T-helper 2 cell treated with Interferon-gamma antibody and Interleukin-4, amounts not matched to agents 100 ng/mL and 5 ng/mL, for 36 hours (primary cell): Measurements from ENCODE around the gene MRPL43. TPM values are rescaled to one million over a fixed set of nuclear protein-coding genes. Genes with fewer than 3 reads are reported as not detected.
"Not testable (repeated sequence)": the region's sequence is repeated elsewhere in the genome, so short reads cannot be mapped to it uniquely, and the experiment has no call there.

ENCODE experiments used
- intact Hi-C: fragments of 100-400 bp; cut with micrococcal nuclease; formaldehyde crosslinking; loops from one replicate; pipeline ENCODE4 v1.15.1; 2023
- total RNA-seq: library from RNA; stranded (reverse); gene quantifications from 2 replicates; pipeline ENCODE4 v1.2.3, GENCODE V29; 2022

Gene MRPL43
- 47.9 and 48.2 TPM in 2 replicates for total RNA-seq

DNA sequence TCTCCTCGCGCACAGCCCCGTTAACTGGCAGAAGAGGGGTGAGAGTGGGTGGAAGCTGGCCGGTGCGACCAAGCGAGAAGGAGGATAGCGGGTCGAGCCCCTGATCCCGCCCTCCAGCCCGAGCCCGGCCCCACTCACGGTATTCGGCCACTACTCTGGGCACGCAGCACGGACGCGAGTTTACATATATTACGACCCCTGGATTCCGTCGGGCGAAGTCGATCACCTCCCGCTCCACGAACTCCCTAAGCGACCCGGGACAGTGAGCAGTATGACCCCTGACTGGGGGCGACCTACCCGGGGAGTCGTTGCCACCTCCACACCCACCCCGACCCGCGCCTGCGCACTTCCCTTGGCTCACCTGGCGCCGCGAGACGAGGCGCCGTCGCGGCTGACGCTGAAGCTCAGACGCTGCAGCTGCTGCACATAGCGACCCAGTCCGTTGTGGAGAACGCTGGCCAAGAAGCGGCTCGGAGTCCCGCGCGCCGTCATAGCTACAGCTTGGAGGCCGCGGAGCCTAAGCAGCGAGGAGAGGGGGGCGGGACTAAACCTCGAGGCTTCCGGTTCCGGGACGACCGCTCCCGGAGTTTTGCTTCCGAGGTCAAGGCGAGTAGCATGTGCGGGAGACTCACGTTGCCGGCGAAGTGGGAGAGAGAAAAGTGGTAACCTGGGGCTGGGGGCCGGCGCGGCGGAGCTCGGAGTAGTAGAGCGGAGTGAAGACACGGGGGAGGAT, at the start of gene MRPL43, which contains the start of gene TWNK:
MRPL43 (minus strand) TSS at position 546 of the 733 bp plus-strand sequence; CDS start at position 492, 54 bp downstream.
TWNK (plus strand) TSS at position 592 of the 733 bp plus-strand sequence. CDS start 668 bp downstream, outside the sequence.
- intact Hi-C loops = loop anchor here (1.0 to 2.0 kb wide), 3 partner anchors 16 to 452 kb away; partner anchors contain the start of genes HIF1AN and SLF2

DNA sequence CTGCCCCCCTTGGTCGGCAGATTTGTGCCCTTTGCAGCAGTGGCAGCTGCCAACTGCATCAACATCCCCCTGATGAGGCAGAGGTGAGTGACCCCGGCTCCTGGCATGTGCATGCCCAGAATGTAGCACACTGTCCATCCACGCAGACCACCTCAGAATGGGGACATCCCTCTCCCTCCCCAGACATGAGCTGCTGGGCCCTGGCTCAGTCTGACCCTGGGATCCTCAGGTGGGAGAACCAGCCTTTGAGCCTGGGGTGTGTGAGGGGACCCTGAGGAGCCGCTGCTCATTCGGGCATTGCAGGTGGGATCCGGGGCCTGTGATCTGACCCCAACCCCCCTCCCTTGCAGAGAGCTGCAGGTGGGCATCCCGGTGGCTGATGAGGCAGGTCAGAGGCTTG, 49.4 kb upstream of the MRPL43 start:
- intact Hi-C loops = no loop called here

DNA sequence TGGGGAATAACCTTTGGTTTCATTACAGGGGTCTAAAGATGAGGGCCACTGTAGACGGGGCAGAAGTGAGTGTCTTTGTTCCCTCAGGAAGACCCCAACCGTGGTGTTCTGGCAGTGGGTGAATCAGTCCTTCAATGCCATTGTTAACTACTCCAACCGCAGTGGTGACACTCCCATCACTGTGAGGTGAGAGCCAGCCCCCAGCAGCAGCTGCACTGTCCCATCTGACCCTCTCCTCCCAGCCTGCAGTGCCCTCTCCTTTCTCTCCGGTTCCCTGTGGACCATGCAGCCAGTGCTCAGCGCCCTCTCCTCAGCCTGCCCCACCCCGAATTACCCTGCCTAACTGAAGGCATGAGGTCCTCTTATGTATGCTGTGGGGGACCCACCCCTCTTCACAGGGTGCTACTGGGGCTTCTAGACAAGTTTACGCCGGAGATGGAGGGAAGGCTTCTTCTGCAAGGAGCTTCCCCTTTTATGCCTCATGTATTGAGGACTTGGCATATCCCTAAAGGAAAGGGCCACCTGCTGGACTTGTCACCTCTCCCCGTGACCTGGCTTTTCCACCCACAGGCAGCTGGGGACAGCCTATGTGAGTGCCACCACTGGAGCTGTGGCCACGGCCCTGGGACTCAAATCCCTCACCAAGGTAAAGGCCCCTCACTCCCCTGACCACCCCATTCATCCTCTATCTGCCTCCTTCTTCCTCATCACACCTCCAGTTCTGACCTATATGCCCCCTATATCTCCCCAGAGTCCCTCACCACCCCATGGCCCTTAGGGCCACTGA, 48.8 kb upstream of the MRPL43 start:
- intact Hi-C loops = no loop called here

DNA sequence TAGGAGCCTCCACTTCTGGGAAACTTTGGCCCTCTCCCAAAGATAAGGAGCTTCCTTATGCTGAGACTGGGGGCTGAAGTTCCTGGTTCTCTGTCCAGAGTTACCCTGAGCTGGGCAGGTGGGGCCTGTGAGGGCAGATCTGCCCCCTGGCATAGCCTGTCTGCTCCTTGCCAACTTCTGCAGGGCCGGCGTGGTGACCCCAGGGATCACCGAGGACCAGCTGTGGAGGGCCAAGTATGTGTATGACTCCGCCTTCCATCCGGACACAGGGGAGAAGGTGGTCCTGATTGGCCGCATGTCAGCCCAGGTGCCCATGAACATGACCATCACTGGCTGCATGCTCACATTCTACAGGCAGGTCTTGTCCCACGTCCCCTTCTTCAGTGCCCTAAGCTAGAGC, 48.0 kb upstream of the MRPL43 start:
- intact Hi-C loops = no loop called here

DNA sequence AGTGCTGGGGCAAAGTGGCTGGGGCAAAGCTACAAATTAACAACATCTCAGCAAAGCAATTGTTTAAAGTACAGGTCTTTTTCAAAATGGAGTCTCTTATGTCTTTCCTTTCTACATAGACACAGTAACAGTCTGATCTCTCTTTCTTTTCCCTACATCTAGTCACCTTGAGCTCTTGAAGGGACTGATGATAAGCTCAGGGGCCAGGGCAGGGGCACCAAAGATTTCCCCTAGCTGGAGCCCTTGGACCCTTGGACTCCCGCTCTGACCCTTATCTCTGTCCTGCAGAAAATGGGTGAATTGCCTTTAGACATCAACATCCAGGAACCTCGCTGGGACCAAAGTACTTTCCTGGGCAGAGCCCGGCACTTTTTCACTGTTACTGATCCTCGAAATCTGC, 47.1 kb upstream of the MRPL43 start:
- intact Hi-C loops = not testable (repeated sequence)

DNA sequence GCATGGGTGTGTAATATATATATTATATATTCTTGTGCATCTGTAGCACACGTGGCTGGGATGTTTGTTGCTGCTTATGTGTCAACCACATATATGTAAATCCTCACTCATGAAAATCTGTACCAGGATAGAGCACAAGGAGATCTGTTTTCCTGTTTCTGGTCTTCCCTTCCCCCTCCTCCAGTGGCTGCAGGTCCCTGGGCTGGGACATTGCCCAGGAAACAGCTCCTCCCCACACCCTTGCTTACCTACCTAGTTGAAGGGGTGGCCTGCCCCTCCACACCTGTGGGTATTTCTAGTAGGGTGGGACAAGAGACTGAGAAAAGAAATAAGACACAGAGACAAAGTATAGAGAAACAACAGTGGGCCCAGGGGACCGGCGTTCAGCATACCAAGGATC, 46.0 kb upstream of the MRPL43 start:
- intact Hi-C loops = loop anchor here (2.0 kb wide), 2 partner anchors 14 to 120 kb away; partner anchors contain the start of gene SLF2

DNA sequence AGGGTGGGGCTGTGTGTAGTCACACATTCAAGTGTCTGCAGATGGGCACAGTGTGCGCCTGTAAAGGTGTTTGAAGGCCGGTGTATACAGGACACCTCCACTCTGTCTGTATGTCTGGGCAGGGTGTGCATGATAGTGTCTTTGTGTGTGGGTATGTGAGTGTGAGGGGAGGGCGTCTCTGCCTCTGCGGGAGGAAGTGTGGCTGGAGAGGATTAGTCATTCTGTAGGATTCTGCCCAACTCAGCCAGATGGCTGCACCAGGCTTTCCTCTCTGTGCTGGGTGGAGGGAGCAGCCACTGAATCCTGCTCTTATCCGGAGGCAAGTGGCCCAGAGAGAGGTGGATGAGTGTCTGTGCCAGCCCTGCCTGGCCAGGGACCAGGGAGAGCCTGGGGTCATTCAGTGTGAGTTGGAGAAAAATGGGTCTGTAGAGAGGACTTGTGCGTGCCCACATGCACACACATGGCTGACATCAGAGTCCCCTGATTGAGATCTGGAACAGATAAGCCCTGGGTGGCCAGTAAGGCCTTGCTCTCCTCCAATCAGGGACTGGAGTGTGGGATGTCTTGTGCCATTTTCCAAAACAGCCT, 45.4 kb upstream of the MRPL43 start:
- intact Hi-C loops = loop anchor here (1.0 to 2.0 kb wide), 4 partner anchors 10 to 120 kb away; partner anchors contain the start of gene SLF2

DNA sequence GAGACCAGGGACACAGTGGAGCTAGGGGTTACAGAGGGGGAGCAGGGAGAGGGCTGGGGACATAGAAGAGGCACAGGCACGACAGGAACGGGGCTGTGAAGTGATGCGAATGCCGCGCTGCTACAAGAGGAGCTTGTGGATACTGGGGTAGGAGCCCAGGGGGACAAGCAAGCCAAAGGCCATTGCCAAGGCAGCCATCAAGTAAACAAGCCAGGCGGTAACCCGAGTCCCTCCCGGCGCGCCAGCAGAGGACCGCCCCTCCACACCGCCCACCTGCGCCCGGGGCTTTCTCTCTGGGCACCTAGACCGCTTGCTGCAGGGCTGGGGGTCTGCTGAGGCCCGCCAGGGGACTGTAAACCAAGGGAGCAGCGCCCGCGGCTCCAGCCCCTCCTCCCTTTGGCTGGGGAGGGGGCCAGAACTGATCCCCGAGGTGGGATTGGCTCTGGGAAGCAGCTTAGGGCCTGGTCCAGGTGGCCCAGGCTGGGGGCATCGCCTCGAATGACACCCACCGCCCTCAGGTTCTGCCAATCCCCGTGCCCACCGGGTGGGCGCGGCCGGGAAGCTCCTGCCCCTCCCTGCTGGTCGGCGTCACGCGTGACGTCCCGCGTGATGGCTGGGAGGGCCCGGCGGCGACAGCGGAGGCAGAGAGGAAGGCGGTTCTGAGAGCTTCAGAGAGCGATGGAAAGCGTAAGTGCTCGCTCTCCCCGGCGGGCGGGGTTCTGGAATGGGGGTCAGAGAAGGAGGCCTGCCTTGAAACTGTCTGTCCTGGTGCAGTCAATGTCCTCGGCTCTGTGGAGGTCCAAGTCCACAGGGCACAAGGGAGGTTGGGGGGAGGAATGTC, 44.7 kb upstream of the MRPL43 start:
- intact Hi-C loops = loop anchor here (1.0 to 2.0 kb wide), 5 partner anchors 10 to 119 kb away; partner anchors contain the start of genes LZTS2 and SLF2

DNA sequence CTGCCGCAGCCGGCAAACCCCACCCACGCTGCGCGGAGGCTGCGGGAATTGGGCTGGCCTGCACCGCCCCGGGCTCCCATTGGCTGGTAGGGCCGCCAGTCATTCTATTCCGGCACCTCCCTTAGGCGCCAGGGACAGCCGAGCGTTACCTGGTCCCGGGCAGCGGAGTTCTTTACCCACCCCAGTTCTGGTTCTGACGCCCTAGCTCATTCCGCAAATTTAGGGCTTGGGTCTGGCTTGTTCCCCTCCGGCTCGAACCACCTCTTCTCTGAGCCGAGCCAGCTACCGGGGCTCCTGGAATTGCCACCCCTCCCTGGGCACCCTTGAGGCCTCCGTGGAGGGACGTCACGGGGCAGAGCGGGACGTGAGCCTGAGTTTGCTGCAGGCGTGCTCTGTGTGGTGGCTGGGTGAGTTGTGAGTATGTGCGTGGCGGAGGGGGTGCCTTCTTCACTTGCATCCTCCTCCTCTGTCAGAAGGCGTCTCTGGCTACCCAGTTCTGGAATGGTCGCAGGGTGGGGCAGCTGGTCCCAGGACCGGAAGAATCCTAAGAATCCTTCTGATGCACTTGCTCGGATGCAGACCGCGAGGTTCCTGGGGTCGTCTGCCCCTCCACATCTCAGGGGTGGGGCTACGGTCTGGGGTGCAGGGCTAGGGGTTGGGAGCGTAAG, 44.0 kb upstream of the MRPL43 start, which contains the start of the genes PDZD7 and SFXN3:
PDZD7 (minus strand) TSS at position 2 of the 668 bp plus-strand sequence. CDS start 910 bp downstream, outside the sequence.
SFXN3 (plus strand) TSS at position 107 of the 668 bp plus-strand sequence. CDS start 3,461 bp downstream, outside the sequence.
- intact Hi-C loops = loop anchor here (1.0 kb wide), 1 partner anchor 32 kb away; the partner anchor contains the start of gene LZTS2

DNA sequence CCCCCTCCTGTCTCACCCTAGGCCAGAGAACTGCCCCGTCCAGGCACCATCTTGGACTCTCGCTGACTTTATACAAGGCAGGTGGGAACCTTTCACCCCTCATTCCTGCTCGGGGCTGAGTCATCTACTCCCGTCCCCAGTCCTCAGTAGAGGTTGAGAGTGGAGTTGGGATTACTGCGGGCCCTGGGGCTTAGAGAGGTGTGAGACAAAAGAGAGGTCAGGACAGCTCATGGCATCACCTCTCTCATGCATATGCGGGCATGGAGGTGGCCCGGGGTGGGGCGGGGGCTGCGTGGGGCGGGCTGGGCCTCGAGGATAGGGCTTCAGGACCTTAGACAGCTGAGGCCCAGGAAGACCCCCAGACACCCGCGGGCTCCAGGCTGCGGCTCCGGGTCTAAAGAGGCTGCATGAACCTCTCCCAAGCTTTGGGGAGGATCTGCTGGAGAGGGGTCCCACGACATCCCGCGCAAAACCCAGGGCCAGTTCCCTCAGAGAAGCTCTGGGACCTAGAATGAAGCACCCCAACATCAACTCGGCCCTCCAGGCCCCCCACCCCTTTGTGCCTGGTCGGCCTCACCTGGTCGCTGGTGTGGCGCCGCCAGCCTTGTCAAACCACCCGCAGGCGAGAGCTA, 43.3 kb upstream of the MRPL43 start:
- intact Hi-C loops = loop anchor here (1.0 kb wide), 1 partner anchor 31 kb away; the partner anchor contains the start of gene LZTS2

DNA sequence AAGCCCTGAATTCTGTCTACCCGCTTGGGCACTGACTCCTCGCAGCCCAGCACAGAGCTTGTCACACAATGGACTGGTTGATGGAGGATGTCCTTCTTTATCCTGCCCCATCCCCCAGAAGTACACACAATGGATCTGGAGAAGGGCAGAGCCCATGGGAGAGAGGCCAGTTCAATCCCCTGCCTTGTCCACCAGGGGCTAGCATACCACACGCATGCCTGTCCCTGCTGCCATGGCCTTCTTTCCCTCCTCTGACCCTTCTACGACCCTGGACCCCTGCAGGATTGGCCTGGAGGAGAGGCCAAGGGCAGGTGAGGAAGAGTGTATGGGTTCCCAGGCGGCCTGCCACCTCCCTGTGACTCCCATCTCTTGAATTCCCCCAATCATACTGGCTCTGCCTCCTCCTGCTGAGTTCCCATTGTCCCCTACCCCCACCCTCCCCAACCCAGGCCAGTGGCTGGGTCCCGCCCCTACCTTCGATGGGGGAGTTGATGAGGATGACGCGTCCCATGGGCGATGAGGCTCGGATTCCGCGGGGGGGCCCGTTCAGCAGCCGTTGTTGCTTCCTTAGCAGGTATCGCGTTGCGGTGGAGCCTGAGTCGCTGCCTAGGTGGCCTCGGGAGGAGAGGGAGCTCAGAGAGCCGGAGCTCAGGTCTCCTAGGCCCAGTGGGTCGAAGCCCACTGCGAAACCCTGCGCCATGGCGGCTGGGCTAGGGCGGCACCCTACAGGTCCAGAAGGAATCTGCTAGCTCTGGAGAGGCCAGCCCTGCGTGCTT, 42.4 kb upstream of the MRPL43 start:
- intact Hi-C loops = no loop called here

DNA sequence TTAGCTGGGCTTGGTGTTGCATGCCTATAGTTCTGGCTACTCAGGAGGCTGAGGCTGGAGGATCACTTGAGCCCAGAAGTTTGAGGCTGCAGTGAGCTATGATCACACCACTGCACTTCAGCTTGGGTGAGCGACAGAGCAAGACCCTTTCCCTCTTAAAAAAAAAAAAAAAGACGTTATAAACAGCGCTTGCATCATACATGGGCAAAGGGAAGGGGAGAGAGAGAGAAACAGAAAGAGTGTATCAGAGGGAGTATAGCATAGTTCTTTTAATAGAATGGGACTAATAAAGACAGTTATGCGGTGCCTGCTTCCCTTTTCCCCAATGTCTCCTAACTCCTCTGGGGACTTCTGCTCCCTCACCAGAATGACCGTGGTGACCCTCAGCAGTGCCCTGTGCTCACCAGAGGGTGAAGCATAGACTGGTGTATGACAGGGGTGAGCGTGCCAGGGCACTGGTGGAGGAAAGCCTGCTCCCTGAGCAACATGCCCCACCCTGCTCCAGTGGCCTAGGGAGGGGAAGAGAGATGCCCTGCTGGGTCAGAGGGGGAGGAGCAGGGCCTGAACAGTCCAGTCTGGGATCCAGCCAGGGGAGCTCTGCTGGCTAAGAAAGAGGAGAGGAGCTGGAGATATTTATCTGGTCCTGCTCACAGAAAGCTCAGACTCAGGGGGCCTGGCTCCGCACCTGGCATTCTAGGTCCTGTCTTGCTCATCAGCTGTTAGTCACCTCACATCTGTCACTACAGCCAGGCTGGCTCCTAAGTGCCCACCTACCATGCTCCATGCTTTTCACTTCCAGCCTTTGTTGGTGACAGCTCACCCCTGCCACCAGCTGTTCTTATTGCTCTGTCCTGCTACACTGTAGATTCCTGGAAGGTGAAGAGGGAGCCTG, 41.4 kb upstream of the MRPL43 start:
- intact Hi-C loops = no loop called here

DNA sequence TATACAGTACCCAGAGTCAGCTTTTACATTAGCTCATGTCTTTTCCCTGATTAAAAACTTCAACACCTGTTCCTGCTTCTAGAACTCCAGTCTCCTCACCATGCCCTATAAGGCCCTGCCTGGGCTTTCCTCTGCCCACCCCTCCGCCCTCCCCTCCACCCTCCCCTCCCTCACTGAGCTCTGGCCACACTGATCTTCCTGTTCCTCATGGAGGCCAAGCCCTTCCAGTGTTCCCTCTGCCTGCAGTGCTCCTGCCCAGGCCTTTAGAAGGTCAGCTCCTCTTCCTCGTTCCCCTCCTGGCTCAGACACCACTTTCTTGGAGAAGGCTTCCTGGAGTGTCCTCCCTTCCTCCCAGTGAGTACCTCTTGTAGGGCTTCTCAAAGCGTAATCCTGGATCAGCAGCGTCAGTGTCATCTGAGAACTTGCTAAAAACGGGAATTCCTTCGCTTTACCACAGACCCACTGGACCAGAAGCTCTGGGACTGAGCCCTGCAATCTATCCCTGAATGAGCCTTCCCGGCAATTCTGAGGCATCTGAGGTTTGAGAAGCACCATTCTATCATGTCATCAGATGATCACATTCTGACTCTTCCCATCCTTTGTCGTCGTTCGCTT, 39.9 kb upstream of the MRPL43 start:
- intact Hi-C loops = no loop called here

DNA sequence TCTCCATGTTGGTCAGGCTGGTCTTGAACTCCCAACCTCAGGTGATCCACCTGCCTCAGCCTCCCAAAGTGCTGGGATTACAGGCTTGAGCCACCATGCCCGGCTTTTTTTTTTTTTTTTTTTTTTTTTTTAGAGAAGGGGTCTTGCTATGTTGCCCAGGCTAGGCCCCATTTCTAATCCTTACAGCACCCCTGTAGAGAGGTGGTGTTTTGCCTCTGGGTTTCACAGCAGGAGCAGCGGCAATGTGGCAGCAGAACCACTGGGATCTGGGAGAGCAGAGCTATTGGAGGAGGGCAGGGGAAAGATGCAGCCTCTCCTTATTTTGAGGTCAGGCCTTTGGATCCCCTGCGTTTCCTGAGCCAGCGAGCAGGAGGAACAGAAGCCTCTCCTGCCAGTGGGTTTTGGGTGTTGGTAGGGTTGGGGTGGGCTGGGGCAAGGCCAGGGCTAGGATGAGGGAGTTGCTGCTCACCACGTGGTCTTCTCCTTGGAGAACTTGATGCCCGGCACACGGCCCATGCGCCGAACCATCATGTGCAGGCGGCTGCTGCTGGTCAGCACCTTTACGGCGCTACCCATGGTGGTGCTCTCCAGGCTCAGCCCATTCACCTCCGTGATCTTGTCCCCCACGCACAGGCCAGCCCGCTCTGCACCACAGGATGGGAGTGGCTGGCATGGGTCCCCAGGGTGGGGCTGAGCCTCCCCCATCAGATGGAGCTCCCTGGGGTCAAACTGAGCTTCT, 35.8 kb upstream of the MRPL43 start:
- intact Hi-C loops = no loop called here

DNA sequence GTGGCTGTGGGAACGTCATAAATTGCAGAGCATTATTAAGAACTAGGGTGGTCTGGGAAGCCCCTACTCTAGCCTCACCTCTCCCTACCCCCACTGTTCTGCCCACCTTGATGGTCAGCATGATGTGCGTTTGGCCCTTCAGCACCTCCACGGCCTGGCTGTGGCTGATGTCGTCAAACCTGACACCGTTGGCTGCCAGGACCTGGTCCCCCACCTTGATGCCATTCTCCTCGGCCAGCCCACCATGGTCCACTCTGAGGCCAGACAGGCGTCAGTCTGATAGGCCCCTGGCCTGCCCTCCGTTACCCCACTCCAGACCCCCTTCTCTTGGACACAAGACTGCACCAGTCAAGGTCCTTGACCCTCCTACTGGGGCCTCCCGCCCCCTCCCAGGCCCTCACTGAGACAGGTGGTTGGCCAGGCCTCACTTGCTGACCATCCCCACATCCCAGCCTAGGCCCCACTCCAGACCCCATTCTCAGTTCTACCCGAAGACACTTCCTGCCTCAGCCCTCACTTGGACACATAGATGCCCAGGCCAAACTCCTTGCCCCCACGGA, 34.5 kb upstream of the MRPL43 start:
- intact Hi-C loops = no loop called here

DNA sequence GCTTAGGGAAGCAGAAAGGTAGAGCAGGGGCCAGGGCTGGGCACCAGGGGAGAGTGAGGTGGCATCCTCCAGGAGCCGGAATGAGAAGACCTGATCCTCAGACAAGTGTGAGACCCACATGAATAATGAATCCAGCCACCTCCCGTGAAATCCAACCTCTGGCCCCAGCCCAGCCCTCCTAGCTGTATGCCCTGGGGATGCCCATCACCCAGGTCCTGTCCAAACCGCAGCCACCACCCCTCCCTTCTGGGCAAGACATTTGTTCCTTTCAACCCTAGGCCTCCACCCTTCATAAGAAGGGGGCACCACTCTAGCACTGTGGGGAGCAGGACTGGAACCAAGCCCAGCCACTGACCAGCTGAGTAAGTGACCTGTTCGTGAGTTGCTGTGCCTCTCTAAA, 33.9 kb upstream of the MRPL43 start:
- intact Hi-C loops = no loop called here
